GM06990 (cell line): Measurements from ENCODE around the gene GNG7.

Experiments used
- DNase-seq: peaks from one replicate; pipeline ENCODE4 v3.0.0-alpha.2; 2011; ENCODE audit not compliant: insufficient read length; ENCODE audit errors: extremely low read depth
- H3K27me3 ChIP-seq: replicated peaks from 2 replicates; pipeline ENCODE4 v1.6.0; 2011; ENCODE audit warnings: low read length; ENCODE audit not compliant: control insufficient read depth, insufficient read depth
- H3K36me3 ChIP-seq: 2 replicates; pipeline ENCODE4 v1.5.1; 2011; ENCODE audit warnings: low read length; ENCODE audit not compliant: control insufficient read depth, insufficient read depth
- H3K4me3 ChIP-seq: replicated peaks from 2 replicates; pipeline ENCODE4 v1.5.1; 2011; ENCODE audit warnings: low read depth, mild to moderate bottlenecking, control low read depth, low read length
- TF ChIP-seq, protein P1 (sequence below): IDR thresholded peaks from 2 replicates; pipeline ENCODE4 v1.5.1; 2011; ENCODE audit warnings: low read length, control low read depth, mild to moderate bottlenecking, inconsistent platforms; ENCODE audit not compliant: insufficient read depth, poor library complexity, severe bottlenecking

Gene GNG7

DNA sequence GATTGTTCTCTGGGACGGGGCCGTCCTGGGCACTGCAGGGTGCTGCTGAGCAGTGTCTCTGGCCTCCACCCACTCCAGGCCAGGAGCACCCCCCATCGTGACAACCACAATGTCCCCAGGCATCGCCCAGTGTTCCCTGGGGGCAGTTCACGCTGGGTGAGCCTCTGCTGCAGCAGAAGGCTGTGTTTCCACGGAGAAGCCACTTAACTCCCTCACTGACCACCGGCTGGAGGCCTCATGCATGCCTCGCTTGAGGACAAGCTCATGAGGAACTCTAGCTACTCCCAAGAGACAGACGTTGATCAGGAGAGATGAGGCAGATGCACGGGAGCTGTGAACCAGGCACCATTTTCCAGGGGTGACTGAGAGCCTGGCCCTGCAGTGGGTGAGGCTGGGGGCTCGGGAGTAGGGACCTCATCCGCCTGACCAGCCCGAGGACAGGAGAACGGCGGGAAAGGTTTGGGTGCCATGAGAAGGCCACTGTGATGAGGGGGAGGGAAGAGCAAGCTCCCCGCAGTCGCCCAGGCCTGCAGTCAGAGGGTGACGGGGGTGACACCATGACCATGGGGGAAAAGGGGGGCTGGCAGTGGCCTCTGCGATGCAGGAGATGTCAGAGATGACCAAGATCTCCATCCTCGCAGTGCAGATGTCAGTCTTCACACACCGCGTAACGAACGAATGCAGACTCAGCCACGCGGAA is 32.2 kb upstream of the GNG7 start:
- Histone ChIP-seq H3K4me3 (no peak overlapping the region), H3K36me3 (peaks cover 30% of the 10 kb centered on the region), H3K27me3 (no peaks in the 10 kb centered on the region)
- DNase-seq = no peak
- TF ChIP-seq, protein P1, sequence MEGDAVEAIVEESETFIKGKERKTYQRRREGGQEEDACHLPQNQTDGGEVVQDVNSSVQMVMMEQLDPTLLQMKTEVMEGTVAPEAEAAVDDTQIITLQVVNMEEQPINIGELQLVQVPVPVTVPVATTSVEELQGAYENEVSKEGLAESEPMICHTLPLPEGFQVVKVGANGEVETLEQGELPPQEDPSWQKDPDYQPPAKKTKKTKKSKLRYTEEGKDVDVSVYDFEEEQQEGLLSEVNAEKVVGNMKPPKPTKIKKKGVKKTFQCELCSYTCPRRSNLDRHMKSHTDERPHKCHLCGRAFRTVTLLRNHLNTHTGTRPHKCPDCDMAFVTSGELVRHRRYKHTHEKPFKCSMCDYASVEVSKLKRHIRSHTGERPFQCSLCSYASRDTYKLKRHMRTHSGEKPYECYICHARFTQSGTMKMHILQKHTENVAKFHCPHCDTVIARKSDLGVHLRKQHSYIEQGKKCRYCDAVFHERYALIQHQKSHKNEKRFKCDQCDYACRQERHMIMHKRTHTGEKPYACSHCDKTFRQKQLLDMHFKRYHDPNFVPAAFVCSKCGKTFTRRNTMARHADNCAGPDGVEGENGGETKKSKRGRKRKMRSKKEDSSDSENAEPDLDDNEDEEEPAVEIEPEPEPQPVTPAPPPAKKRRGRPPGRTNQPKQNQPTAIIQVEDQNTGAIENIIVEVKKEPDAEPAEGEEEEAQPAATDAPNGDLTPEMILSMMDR = no peak

DNA sequence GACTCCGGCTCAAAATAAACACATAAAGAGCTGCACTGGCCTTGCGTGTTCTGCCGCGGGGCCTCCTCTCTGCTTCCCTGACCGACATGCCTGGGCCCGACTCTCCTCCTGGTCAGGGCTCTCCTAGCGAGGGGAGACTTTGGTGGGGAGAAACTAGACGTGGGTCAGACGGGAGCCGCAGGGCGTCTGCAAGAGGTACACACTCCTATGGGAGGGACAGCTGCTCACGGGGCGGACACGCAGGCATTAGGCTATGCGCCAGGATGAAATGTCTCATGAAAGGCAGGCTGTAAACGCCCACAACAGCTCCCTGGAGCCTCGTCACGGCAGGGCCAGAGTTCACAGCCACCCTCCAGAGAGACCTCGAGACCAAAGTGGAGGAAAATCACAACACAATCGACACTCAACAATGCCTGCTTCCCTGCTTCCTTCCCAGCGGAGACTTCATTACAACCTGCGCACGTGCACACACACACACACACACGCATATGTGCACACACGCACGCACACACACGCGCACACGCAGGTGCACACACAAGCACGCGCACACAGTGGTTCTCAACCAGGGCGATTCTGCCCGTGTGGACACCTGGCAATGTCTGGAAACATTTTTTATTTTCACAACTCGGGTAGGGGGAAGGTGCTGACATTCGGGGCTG is 31.6 kb upstream of the GNG7 start:
- no peak for DNase-seq
- H3K27me3 ChIP-seq = no peaks in the 10 kb centered on the region
- no peak overlapping the region for H3K4me3 ChIP-seq
- TF ChIP-seq, protein P1 = no peak
- peaks cover 30% of the 10 kb centered on the region for H3K36me3 ChIP-seq

DNA sequence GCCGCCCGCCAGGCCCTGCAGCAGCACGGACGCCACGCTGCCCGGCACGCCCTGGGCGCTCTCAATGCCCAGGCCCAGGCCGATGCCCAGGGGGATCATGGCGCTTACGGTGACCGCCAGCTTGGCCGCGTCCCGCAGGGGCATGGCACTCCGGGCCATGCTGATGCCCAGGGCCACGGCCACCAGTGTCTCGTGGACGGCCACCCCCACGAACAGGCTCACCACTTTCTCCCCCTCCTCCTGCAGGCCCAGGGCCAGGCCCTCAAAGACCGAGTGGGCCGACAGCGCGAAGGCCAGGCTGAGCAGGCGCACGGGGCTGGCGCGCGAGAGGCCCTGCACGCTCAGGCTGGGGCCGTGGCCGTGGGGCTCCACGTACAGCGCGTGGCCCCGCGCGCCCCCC is 30.4 kb upstream of the GNG7 start:
- TF ChIP-seq, protein P1 = no peak
- no peaks in the 10 kb centered on the region for H3K27me3 ChIP-seq
- H3K4me3 ChIP-seq = no peak overlapping the region
- H3K36me3 ChIP-seq = peaks cover 30% of the 10 kb centered on the region
- DNase-seq = no peak

DNA sequence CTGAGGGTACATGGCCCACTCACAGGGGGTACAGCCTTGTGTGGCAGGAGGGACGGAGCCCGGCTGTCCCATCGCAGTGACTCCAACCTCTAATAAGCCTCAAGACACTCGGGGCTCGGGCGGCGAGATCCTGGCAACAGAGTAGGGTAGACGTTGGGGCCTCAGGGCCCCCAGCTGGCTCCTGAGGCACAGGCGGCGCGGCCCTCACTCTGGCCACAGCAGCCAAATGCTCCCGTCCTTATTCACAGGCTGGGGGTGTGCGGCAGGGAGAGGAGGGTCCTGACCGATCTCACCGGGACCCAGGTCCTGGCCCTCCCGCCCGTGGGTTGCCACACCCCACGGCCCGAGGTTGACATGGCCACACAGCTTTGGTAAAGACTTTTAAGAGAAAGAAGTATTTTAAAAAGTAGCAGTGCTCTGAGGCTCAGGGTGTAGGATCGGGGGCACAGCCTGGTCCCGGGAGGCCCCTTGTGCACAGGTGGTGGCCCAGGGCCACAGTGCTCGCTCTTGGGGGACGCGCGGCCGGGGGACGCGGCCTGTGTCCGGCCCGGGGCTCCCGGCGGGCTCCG is 29.7 kb upstream of the GNG7 start:
- Histone ChIP-seq H3K27me3 (no peaks in the 10 kb centered on the region), H3K4me3 (no peak overlapping the region), H3K36me3 (peaks cover 30% of the 10 kb centered on the region)
- no peak for DNase-seq
- TF ChIP-seq, protein P1 = no peak

DNA sequence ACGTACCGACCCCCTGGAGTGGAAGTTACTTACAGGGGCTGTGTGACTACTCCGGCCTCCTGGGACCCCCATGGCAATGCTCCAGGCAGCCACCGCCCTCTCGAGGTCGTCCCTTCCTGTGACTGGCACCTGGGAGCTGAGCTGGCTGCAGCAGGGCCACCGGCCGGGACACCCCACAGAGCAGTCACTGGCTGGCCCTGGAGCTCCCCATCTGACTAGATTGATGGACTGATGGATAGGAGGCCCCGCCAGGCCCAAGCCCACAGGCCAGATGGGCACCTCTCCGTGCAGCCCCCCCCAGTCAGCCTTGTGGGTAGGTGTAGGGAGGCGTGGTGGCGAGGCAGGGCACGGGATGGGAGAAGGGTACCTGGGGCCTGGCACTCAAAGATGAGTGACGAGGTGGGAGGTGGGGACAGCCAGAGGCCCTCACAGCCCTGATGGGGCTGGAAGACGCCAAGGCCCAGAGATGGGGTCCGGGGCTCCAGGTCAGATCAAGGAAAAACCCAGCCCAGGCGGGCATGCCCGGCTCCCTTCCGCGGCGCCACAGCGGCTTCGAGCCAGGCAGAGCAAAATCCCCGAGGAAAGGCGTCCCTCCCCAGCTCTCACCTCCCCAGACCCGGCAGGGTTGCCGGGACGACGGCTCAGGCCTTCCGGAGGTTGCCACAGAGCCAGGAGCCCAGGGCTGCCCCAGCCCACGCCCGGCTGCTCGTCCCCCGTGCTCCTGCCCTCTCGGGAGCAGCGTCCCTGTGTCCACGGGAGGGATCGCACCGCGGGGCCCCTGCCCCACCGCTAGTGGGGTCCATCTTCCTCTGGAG is 28.9 kb upstream of the GNG7 start:
- Histone ChIP-seq H3K36me3 (peaks cover 21% of the 10 kb centered on the region), H3K4me3 (no peak overlapping the region), H3K27me3 (no peaks in the 10 kb centered on the region)
- no peak for DNase-seq
- TF ChIP-seq, protein P1 = no peak
